ENCODE results near the gene DENND1B.

DENND1B gene

GRCh38 chr1:197807739-197808453, 32.6 kb upstream of the DENND1B start:
- no peak for DNase-seq (ENCODE audit: low read depth)
- TF ChIP-seq CTCF (conservative IDR thresholded peaks at IDR 0.05; ENCODE audit: low read length), result no peak
- no peak overlapping the region for H3K4me3 ChIP-seq (ENCODE audit: low read length)

GRCh38 chr1:197807216-197807615, 31.9 kb upstream of the DENND1B start:
- DNase-seq (ENCODE audit: low read depth), result no peak
- TF ChIP-seq CTCF (conservative IDR thresholded peaks at IDR 0.05; ENCODE audit: low read length), result no peak
- no peak overlapping the region for H3K4me3 ChIP-seq (ENCODE audit: low read length)

GRCh38 chr1:197806718-197807117, 31.4 kb upstream of the DENND1B start:
- no peak for TF ChIP-seq CTCF (conservative IDR thresholded peaks at IDR 0.05; ENCODE audit: low read length)
- no peak overlapping the region for H3K4me3 ChIP-seq (ENCODE audit: low read length)
- DNase-seq (ENCODE audit: low read depth), result no peak

GRCh38 chr1:197801684-197802083, 26.4 kb upstream of the DENND1B start:
- TF ChIP-seq CTCF (conservative IDR thresholded peaks at IDR 0.05; ENCODE audit: low read length), result no peak
- no peak for DNase-seq (ENCODE audit: low read depth)
- no peak overlapping the region for H3K4me3 ChIP-seq (ENCODE audit: low read length)

GRCh38 chr1:197801111-197801482, 25.8 kb upstream of the DENND1B start:
- no peak overlapping the region for H3K4me3 ChIP-seq (ENCODE audit: low read length)
- DNase-seq (ENCODE audit: low read depth), result no peak
- TF ChIP-seq CTCF (conservative IDR thresholded peaks at IDR 0.05; ENCODE audit: low read length), result no peak

GRCh38 chr1:197800379-197801110, 25.3 kb upstream of the DENND1B start:
- H3K4me3 ChIP-seq (ENCODE audit: low read length), result no peak overlapping the region
- TF ChIP-seq CTCF (conservative IDR thresholded peaks at IDR 0.05; ENCODE audit: low read length), result no peak
- DNase-seq (ENCODE audit: low read depth), result no peak

- DNase-seq (ENCODE audit: low read depth), result peak; percentile 87
- no peak for TF ChIP-seq CTCF (conservative IDR thresholded peaks at IDR 0.05; ENCODE audit: low read length)
- H3K4me3 ChIP-seq (ENCODE audit: low read length), result no peak overlapping the region
Observed at GRCh38 chr1:197799271-197799670, 24.0 kb upstream of the DENND1B start.
